SJSA1 (cell line): Measurements from ENCODE around the gene TMEM213. TPM values are rescaled to one million over a fixed set of nuclear protein-coding genes. Genes with fewer than 3 reads are reported as not detected.
"Not testable (repeated sequence)": the region's sequence is repeated elsewhere in the genome, so short reads cannot be mapped to it uniquely, and the experiment has no call there.

Source experiments
- DNase-seq, 2 experiments: peaks; one replicate each; pipeline ENCODE4 v3.0.0-alpha.2; 2015 to 2020; ENCODE audit warnings: low spot score in 2 of 2, low read depth in 1 of 2
- H3K27ac ChIP-seq: fragments of 250-450 bp; sonication (Bioruptor Pico); 2 replicates; pipeline ENCODE4 v1.5.1; 2020; ENCODE audit warnings: mild to moderate bottlenecking, moderate library complexity
- H3K27me3 ChIP-seq: fragments of 250-450 bp; sonication (Bioruptor Pico); replicated peaks from 2 replicates; pipeline ENCODE4 v1.5.1; 2020; ENCODE audit warnings: mild to moderate bottlenecking, moderate library complexity
- H3K36me3 ChIP-seq: fragments of 250-450 bp; sonication (Bioruptor Pico); 2 replicates; pipeline ENCODE4 v1.5.1; 2020; ENCODE audit warnings: mild to moderate bottlenecking
- H3K4me1 ChIP-seq: fragments of 250-450 bp; sonication (Bioruptor Pico); replicated peaks from 2 replicates; pipeline ENCODE4 v1.6.1; 2021; ENCODE audit warnings: mild to moderate bottlenecking
- H3K4me3 ChIP-seq: fragments of 250-450 bp; sonication (Bioruptor Pico); 2 replicates; pipeline ENCODE4 v1.5.1; 2020; ENCODE audit warnings: mild to moderate bottlenecking
- H3K9me3 ChIP-seq: fragments of 250-450 bp; sonication (Bioruptor Pico); replicated peaks from 2 replicates; pipeline ENCODE4 v1.5.1; 2020; ENCODE audit warnings: mild to moderate bottlenecking
- total RNA-seq: library from RNA; depleted of rRNA; stranded (reverse); fragments of >200 nt; shearing (Covaris generic); gene quantifications from 2 replicates; pipeline ENCODE4 v1.2.3, GENCODE V29; 2014

TMEM213 gene
- total RNA-seq, 1 experiment from 2014 or later = not detected

DNA sequence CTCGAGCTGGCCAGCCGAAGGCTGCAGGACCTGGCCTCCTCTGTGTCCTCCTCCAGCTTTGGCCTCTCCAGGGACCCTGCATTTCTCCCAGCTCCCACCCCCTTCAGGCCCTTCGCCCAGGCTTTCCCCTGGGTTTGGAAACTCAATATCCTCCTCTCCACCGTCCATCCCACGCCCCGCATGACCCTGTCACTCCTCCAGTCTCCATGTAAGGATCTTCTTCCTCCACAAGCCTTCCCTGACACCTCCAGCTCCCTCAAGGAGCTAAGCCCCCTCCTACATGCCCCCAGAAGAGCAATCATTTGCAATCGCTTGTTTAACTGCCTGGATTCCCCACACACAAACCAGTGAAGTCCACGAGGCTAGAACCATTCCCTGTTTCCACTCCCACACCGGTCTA lies 24.6 kb upstream of the TMEM213 start:
- no peaks in the 10 kb centered on the region for H3K9me3 ChIP-seq
- H3K36me3 ChIP-seq = no peaks in the 10 kb centered on the region
- no peak for DNase-seq
- H3K4me3 ChIP-seq = no peak overlapping the region
- no peaks in the 10 kb centered on the region for H3K4me1 ChIP-seq
- no peaks in the 10 kb centered on the region for H3K27me3 ChIP-seq
- no peak overlapping the region for H3K27ac ChIP-seq

- no peak overlapping the region for H3K4me3 ChIP-seq
- no peak for DNase-seq
- H3K27ac ChIP-seq = no peak overlapping the region
- H3K9me3 ChIP-seq = no peaks in the 10 kb centered on the region
- no peaks in the 10 kb centered on the region for H3K27me3 ChIP-seq
- no peaks in the 10 kb centered on the region for H3K4me1 ChIP-seq
- no peaks in the 10 kb centered on the region for H3K36me3 ChIP-seq
Observed at GRCh38 chr7:138773817-138774216, 24.0 kb upstream of the TMEM213 start.

- Histone ChIP-seq H3K27me3 (no peaks in the 10 kb centered on the region), H3K4me3 (no peak overlapping the region), H3K36me3 (no peaks in the 10 kb centered on the region), H3K27ac (no peak overlapping the region), H3K9me3 (no peaks in the 10 kb centered on the region), H3K4me1 (no peaks in the 10 kb centered on the region)
- no peak for DNase-seq
Observed at GRCh38 chr7:138776166-138776833, 21.5 kb upstream of the TMEM213 start.

GRCh38 chr7:138781004-138781403 lies 16.8 kb upstream of the TMEM213 start:
- no peaks in the 10 kb centered on the region for H3K9me3 ChIP-seq
- DNase-seq = no peak
- no peaks in the 10 kb centered on the region for H3K27me3 ChIP-seq
- H3K4me3 ChIP-seq = no peak overlapping the region
- H3K27ac ChIP-seq = no peak overlapping the region
- H3K36me3 ChIP-seq = no peaks in the 10 kb centered on the region
- H3K4me1 ChIP-seq = no peaks in the 10 kb centered on the region; the same call in 1 of the 2 replicates

DNA sequence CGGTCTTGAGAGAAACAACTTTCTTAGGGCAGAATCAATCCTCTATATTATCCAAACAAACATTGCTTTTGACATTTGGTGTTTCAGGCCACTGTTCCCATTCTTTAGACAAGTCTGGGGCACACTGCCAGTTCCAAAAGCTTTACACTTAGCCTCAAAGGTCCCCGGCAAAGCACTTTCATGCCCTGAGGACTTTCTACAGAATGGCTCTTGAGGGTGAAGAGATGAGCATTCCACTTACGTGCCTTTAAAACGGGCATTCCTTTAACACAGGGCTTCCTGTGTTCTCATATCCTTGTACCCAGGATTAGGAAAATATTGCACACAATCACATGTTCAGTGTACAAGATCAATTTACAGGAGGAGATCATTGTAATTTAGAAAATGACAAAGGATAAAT lies 13.1 kb upstream of the TMEM213 start:
- no peak for DNase-seq

DNA sequence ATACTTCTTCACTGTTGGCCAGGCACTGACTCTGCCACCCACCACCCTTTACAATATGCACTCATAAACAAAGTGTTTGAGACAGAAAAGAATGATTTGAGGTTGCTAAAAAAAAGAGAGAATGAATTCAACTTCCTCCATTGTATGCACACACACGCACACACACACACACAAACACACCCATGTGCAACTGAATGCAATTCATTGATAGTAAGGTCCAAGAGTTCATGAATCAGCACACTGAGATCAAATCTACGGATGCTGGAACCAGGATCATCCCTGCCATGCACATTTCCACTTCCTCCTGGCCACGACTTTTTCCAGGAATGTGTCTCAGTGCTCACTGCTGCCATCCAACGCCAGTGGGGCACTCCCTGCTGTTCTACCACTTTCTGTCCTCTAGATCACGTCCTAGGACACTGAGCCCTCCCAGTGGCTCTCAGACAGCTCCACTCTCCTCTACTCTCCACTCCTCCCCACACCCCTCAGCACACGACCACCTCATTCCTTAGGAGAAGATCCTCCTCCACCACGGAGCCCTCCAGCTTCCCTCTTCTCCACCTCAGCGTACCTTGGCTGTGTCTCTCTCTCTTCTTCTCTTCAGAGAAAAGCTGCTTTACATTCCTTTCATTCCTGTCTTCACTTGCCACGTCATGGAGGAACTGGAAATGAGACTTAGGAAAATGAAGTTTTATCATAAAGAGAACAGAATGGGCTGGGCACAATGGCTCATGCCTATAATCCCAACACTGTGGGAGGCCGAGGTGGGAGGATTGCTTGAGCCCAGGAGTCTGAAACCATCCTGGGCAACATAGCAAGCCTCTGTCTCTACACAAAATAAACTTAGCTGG lies 12.0 kb upstream of the TMEM213 start:
- H3K27ac ChIP-seq = no peak overlapping the region
- H3K36me3 ChIP-seq = no peaks in the 10 kb centered on the region
- DNase-seq = peak in 1 of 2 experiments; percentile 15
- no peaks in the 10 kb centered on the region for H3K9me3 ChIP-seq
- no peaks in the 10 kb centered on the region; the same call in 1 of the 2 replicates for H3K4me1 ChIP-seq
- no peak overlapping the region for H3K4me3 ChIP-seq
- H3K27me3 ChIP-seq = no peaks in the 10 kb centered on the region

More for the DNA sequence above, 13.1 kb upstream of the TMEM213 start:
- no peak overlapping the region for H3K27ac ChIP-seq
- H3K9me3 ChIP-seq = no peaks in the 10 kb centered on the region
- no peaks in the 10 kb centered on the region; the same call in 1 of the 2 replicates for H3K4me1 ChIP-seq
- H3K27me3 ChIP-seq = no peaks in the 10 kb centered on the region
- no peaks in the 10 kb centered on the region for H3K36me3 ChIP-seq
- H3K4me3 ChIP-seq = no peak overlapping the region

- Histone ChIP-seq H3K36me3 (no peaks in the 10 kb centered on the region), H3K9me3 (no peaks in the 10 kb centered on the region), H3K27me3 (no peaks in the 10 kb centered on the region), H3K27ac (no peak overlapping the region), H3K4me3 (no peak overlapping the region), H3K4me1 (no peaks in the 10 kb centered on the region)
- no peak for DNase-seq
Observed at GRCh38 chr7:138796038-138796615, 1.7 kb upstream of the TMEM213 start.

- not testable (repeated sequence) for DNase-seq, H3K27ac ChIP-seq, H3K4me3 ChIP-seq, H3K9me3 ChIP-seq, H3K36me3 ChIP-seq, H3K4me1 ChIP-seq, H3K27me3 ChIP-seq
Observed at GRCh38 chr7:138797046-138797445, 748 bp upstream of the TMEM213 start.

DNA sequence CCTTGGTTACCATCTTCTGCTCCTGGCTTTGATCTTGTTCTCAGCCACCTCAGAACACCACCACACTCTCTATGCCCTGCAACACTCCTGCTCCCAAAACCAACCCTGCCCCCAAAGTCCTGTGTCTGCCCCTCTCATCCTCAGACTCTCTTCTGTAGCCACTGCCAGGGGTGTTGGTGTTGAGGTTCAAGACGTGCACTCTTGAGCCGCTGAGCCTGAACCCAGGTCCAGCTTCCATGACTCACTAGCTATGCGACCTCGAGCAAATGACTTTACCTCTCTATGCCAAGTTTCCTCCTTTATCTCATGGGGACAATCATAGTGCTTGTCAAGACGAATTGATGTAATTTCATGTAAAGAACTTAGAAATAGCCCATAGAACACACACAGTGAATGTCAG lies 1.0 kb downstream of the TMEM213 start:
- Histone ChIP-seq H3K4me3 (no peak overlapping the region), H3K36me3 (no peaks in the 10 kb centered on the region), H3K27me3 (no peaks in the 10 kb centered on the region), H3K4me1 (no peaks in the 10 kb centered on the region), H3K27ac (no peak overlapping the region), H3K9me3 (no peaks in the 10 kb centered on the region)
- DNase-seq = no peak

DNA sequence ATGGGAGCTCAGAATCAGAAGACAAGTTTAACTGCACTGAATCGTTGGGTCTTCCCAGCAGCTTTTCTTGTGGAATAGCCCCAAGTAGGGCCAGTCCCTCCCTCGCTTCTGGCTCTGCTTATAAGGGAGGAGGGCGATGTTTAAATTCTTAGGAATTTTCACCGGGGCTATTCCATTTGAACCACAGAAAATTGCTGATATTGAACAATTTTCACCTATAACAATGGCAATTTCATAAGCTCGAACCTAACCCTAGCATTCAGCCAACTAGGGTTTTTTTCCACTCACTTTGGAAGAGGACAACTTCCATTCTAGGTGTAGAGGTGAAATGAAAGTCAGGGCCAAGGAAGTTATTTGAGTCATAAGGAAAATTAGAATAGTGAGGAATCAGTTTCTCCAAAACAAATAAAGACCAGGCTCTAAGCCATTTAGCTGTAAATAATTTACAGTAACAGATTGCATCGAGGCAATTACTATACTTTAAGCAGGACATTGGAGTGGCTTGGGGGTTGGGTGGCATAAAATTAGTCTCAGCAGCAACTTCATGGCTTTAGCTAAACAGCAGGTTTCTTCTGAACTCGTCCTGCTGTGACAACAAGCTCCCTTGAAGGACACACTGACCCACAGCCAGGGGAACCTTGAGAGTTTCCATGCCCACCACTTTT lies 1.7 kb downstream of the TMEM213 start:
- Histone ChIP-seq H3K4me1 (no peaks in the 10 kb centered on the region), H3K4me3 (no peak overlapping the region), H3K27ac (no peak overlapping the region), H3K27me3 (no peaks in the 10 kb centered on the region), H3K36me3 (no peaks in the 10 kb centered on the region), H3K9me3 (no peaks in the 10 kb centered on the region)
- no peak for DNase-seq

- Histone ChIP-seq H3K36me3 (no peaks in the 10 kb centered on the region), H3K4me3 (no peak overlapping the region), H3K27ac (no peak overlapping the region), H3K4me1 (no peaks in the 10 kb centered on the region), H3K27me3 (no peaks in the 10 kb centered on the region), H3K9me3 (no peaks in the 10 kb centered on the region)
- DNase-seq = no peak
Observed at GRCh38 chr7:138801256-138801655, 3.5 kb downstream of the TMEM213 start.

GRCh38 chr7:138802706-138803105 lies 4.9 kb downstream of the TMEM213 start:
- Histone ChIP-seq H3K4me1 (no peaks in the 10 kb centered on the region), H3K9me3 (no peaks in the 10 kb centered on the region)
- DNase-seq = no peak

DNA sequence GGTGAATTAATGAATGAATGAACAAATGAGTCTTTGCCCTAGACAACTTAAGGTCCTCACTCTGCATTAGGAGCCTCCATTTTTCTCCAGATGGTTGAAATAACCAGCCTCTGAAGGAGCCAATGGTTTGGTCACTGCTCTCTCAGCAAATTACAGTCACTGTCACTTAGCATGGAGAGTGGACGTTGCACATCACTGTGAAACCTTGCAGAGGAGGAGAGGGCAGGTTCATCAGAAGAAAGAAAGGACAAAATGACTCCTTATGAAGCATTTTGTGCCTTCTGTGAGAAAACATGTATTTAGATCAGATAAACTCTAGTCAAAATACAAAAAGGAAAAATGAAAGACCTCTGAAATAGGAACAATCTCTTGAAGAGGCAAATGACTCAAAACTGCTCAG lies 6.8 kb downstream of the TMEM213 start:
- Histone ChIP-seq H3K27ac (no peak overlapping the region), H3K9me3 (no peaks in the 10 kb centered on the region), H3K4me1 (no peaks in the 10 kb centered on the region), H3K27me3 (no peaks in the 10 kb centered on the region), H3K4me3 (no peak overlapping the region), H3K36me3 (no peaks in the 10 kb centered on the region)
- DNase-seq = no peak

More at GRCh38 chr7:138802706-138803105, 4.9 kb downstream of the TMEM213 start:
- Histone ChIP-seq H3K36me3 (no peaks in the 10 kb centered on the region), H3K27ac (no peak overlapping the region), H3K4me3 (no peak overlapping the region), H3K27me3 (no peaks in the 10 kb centered on the region)

DNA sequence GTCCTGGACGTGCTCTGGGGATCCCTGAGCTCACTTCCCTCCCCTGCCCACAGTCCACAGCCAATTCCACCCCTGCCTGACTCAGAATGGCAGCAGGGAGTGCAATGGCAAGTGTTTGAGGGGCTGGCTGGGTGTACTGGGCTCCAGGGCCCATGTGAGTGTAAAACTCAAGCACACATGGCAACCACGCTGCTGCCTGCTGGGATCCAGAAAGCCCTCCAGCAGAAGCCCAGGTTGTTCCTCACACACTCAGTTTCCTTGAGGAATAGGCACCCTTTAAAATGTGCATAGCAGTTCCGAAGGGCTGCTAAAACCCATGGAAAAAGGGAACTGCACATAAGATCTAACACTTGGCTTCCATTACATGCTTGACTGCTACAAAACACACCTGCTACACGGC lies 11.6 kb downstream of the TMEM213 start:
- H3K36me3 ChIP-seq = no peaks in the 10 kb centered on the region
- H3K4me3 ChIP-seq = no peak overlapping the region
- no peaks in the 10 kb centered on the region for H3K9me3 ChIP-seq
- no peaks in the 10 kb centered on the region for H3K4me1 ChIP-seq
- H3K27ac ChIP-seq = no peak overlapping the region
- H3K27me3 ChIP-seq = no peaks in the 10 kb centered on the region
- DNase-seq = no peak
